Muscle of arm (tissue), 14 donors: Measurements from ENCODE around the gene SLA2. TPM values are rescaled to one million over a fixed set of nuclear protein-coding genes. Genes with fewer than 3 reads are reported as not detected.
"Not testable (repeated sequence)": the region's sequence is repeated elsewhere in the genome, so short reads cannot be mapped to it uniquely, and the experiment has no call there.

Source experiments
- DNase-seq: peaks from one replicate; pipeline ENCODE4 v3.0.0-alpha.2; 2013
- long read RNA-seq, 11 donors: transcript quantifications; one replicate each; lab custom pipeline, GENCODE V29; 2026
- polyA plus RNA-seq, 12 donors: library from polyadenylated mRNA; unstranded; fragments of 120-200 nt; gene quantifications; one replicate each; pipeline ENCODE4 v1.2.1, GENCODE V29; 2013; ENCODE audit not compliant: insufficient read length in 12 of 12

SLA2 gene, protein sequence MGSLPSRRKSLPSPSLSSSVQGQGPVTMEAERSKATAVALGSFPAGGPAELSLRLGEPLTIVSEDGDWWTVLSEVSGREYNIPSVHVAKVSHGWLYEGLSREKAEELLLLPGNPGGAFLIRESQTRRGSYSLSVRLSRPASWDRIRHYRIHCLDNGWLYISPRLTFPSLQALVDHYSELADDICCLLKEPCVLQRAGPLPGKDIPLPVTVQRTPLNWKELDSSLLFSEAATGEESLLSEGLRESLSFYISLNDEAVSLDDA
- under 1 TPM in 10 of 12 donors, not detected in 2; 0.20 to 0.63 (median 0.30) TPM for polyA plus RNA-seq
- long read RNA-seq, donor 1 = 0 reads
- long read RNA-seq, donor 2 = 0 reads
- long read RNA-seq, donor 3 = 0 reads
- long read RNA-seq, donor 4 = 0 reads
- long read RNA-seq, donor 5 = 0 reads
- long read RNA-seq, donor 6 = 0 reads
- long read RNA-seq, donor 7 = 0 reads
- long read RNA-seq, donor 8 = 0 reads
- long read RNA-seq, donor 9 = 0 reads
- long read RNA-seq, donor 10 = 0 reads
- long read RNA-seq, donor 11 = 0 reads

DNA sequence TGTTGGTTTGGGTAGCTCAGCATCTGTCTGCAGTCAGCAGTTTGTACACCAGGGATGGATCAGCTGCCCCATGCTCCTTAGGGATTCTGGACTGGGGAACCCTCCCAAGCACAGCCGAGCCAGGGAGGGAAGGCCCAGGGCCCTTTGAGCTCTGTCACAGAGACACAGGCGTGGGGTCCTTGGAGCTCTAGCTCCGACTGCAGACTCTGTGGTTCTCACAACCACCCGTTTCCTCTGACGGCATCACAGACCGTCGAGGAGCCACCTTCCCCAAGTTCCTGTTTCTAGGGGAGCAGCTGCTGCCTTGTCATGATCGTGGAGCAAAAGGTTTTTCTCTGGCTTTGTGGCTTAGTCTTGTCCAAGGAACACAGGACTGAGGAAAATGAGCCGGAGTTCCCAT lies at the start of gene SLA2:
Gene SLA2 (minus strand): TSS at position 199 of the 400 bp plus-strand sequence. CDS start 4,861 bp downstream, outside the sequence.
- DNase-seq = peak; percentile 7

DNA sequence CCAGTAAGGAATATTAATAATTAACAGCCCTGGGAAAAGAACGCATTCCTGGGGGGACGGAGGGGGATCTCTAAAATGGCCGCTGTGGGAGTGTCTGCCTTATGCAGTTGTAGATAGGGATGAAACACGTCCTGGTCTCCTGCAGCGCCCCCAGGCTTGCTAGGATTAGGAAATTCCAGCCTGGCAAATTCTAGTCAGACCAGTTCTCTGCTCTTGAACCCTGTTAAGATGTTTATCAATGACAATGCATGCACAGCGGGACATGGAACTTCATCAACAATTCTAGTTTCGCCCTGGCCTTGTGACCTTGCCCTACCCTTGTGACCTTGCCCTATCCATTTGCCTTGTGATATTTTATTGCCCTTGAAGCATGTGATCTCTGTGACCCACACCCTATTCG lies 49.5 kb upstream of the SLA2 start:
- DNase-seq = not testable (repeated sequence)

DNA sequence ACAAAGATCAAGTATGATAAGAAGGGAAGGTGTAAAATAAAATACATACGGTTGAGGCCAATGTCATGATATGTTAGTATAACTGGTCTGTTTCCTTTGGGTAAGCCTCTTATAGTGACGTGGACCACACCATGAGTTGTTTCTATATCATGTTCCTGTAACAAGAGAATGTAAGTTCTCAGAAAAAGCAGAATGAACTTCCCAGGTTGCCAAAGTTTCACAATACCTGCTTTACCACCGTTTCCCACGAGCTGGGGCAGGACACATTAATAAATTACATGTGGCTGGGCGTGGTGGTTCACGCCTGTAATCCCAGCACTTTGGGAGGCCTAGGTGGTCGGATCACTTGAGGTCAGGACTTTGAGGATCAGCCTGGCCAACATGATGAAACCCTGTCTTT lies 42.6 kb upstream of the SLA2 start:
- no peak for DNase-seq

DNA sequence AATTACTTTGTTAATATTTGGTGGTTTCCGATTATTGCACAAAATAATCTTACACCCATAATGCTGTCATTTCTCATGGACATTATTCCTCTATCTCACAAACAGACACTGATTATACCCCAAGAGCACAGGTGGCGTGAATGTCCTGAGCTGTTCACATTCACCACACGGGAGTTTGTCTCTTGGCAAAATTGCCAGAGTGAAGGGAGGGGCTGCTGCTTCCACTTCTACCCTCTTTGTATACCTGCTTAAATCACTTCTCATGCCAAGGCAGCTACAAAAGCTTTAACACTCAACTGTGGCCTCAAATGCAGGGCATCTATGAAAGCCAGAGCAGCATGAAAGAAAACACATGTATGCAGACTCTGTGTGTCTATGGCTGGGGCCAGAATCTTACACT lies 41.9 kb upstream of the SLA2 start:
- no peak for DNase-seq

DNA sequence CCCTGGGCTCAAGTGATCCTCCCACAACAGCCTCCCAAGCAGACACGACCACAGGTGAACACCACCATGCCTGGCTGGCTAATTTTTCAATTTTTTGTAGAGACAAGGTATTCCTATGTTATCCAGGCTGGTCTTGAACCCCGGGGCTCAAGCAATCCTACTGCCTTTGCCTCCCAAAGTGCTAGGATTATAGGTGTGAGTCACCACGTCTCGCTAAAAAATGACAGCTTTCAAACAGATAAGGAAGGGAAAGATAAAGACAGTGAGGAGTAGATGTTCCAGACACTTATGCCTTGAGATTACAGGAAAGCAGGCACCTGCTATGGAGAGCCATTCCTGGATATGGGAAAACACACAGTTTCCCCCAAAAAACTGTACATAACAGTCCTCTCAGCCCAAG lies 40.9 kb upstream of the SLA2 start:
- DNase-seq = no peak

DNA sequence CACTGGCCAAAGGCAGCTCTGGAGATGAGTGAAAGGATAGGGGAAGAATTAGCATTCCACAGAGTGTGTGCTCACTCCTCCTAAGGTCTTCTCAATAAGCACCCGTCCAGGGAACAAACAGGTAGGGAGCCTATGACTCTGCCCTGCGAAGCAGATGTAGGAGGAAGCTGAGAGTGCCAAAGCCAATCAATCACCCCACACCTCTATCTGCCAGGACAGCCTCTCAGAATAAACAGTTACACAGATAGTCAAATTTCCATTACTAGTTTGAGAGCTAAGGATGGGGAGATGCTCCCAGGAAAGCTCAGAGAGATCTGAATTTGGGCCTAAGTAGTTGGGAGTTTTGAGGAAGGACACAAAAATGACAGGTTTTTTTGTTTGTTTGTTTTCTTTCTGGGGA lies 40.5 kb upstream of the SLA2 start:
- no peak for DNase-seq

DNA sequence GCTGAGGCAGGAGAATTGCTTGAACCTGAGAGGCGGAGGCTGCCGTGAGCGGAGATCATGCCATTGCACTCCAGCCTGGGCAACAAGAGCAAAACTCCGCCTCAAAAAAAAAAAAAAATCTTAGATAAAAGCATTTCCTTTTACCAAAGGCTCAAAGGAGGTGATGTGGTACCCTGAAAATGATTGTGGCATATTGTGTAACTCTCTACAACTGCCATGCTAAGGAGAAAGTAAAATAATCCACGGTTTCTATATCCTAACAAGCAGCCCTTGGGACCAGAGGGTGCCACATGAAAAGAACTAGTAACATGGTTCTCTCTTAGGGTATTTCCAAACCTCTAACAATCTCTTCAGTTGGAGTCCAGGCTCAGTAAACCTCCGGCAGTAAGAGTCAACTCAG lies 38.8 kb upstream of the SLA2 start:
- DNase-seq = no peak

DNA sequence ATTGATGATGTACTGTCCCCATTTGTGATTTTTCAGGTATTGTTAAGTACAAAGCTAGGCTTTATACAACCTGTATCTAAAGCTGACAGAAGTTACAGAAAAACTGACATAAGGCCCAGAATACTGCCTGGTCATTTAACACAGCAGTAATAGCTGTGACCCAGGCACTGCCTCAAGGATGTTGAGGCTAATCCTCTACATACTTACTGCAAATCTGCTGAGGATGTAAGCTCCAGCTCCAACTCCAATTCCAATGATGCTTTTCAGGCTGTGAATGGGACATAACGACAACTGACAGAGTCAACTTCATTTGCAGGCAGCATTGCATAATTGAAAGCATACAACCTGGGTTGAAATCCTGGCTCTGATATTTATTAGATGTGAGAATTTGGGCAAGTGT lies 36.3 kb upstream of the SLA2 start:
- no peak for DNase-seq

DNA sequence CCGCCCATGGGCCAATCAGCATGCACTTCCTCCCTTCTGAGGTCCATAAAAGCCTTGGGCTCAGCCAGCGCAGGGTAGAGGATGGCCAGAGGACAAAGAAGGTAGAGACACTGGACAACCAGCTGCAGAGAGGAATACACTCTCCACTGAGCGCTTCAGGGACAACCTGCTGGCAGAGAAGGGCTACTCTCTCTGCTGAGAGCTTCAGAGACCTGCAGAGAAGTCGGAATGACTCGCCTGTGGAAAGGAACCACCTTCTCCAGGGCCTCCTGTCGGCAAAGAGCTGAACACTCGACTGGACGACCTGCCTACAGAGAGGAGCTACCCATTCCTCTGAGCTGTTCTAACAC lies 31.4 kb upstream of the SLA2 start:
- no peak for DNase-seq

DNA sequence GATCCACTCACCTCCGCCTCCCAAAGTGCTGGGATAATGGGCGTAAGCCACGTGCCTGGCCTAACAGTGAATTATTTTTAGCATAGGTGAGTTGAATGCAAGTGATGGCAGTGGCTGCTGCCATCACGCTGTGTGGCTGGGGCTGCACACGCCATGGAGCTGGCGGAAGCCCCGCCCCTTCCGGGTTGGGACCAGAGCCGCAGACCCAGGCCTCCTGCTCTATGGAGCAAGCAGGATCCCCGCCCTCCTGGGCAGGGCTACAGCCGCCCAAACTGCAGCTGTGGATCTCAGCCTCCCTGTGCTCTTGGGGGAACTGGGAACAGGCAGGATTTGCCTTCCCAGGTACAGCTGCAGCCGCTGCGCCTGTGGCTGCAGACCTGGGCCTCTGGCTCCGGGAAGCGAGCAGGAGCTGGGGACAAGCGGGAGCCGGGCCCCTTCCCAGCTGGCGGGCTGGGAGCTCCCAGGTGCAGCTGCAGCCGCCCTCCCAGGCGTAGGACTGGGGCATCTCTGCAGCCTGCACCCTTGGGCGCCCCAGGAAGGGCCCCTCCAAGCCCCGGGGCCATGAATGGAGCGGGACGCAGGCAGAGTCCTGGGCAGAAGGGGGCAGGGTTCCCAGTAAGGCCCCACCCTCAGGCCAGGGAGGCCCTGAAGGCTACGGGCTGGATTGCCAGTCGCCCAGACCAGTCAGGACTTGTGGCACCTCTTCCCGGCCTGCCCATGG lies 30.9 kb upstream of the SLA2 start:
- no peak for DNase-seq

DNA sequence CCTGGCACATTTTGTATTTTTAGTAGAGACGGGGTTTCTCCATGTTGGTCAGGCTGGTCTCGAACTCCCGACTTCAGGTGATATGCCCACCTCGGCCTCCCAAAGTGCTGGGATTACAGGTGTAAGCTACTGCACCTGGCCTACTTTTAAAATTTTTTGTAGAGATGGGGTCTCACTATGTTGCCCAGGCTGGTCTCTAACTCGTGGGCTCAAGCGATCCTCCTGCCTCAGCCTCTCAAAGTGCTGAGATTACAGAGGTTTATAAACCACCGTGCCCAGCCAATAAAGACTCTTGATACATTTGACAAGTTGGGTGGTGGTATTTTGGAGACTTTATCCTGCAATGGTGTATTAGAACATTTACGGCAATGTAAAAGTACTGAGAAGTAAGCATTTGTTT lies 29.5 kb upstream of the SLA2 start:
- not testable (repeated sequence) for DNase-seq

DNA sequence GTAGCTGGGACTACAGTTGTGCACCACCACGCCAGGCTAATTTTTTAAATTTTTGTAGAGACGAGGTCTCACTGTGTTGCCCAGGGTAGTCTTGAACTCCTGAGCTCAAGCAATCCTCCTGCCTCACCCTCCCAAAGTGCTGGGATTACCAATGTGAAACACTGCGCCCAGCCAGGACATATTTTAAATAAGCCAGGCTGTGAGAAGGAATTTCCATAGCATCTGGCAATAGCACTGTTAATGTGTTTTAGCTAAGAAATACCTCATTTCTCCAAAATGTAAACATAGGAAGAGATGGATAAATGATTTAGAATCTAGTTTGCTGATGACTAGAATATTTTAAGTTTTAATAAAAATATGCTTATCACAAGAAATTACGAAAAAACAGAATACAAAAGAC lies 27.0 kb upstream of the SLA2 start:
- no peak for DNase-seq

DNA sequence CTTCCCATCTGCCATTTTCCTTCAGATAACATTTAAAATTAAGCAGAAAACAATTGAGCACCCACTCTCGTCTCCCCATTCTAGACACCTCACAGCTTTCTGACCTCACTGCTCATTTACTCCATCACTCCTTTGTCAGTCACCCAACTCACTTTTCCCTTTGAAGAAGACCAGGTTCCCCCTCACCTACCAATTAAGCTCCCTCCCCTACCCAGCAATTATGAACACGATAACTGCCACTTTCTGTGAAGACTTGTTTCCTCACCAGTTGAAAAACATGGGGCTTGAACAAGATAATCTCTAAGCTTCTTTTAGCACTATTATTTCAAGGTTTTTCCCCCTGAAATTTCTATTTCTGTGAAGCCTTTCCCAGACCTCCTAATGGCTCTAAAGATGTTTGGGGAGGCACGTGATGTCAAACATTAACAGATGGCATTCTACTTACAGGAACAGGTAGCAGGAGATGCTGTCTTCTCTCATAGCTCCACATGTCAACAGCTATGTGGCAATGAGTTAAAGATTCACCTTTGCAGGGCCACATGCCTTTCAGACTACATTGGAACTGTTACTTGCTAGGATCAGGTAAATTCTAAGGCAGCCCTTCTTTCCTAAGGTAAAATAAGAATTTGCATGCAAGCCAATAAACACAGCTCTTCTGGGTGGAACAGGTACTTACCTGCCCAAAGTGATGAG lies 24.8 kb upstream of the SLA2 start:
- DNase-seq = no peak

DNA sequence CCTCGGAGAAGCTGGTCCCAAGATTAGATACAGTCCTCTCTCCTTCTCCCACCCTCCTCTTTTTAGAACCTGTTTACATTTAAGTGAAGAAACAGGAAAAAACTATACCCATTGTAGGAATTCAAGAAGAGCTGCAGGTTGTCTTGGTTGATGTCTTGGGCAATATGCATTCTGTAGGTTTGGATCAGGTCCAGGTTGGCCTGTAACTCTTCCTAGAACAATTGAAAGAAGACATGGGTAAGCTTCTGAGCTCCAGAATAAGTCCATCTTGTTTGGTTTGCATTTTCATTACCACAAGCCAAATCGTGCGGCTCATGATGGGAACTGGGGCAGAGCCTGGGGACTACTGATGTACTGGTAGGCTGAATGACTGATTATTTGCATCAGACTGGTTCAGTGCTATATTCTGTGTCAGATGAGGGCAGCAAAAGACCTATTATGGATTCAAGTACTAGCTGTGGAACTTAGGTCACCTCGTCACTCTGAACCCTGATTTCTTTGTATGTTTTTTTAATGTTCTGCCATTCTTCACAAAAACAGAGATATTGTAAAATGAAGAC lies 20.3 kb upstream of the SLA2 start:
- peak; percentile 20 for DNase-seq

DNA sequence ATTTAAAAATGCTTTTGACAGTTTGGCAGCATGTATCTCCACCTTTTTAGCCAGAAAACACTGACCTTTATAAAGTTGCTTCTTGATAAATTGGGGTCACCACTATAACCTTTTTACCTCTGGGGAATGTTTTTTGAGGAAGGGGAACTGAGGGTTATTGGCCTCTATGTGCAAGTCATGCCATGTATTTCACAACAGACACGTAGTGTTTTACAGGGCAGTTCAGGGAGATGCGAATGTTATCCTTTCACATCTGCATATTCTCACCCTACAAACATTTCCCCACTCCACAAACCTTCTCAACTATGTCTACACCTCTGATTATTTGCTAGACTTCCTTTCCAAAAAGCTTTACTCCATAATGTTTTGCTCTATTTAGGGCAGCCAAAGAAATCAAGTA lies 17.0 kb upstream of the SLA2 start:
- no peak for DNase-seq

DNA sequence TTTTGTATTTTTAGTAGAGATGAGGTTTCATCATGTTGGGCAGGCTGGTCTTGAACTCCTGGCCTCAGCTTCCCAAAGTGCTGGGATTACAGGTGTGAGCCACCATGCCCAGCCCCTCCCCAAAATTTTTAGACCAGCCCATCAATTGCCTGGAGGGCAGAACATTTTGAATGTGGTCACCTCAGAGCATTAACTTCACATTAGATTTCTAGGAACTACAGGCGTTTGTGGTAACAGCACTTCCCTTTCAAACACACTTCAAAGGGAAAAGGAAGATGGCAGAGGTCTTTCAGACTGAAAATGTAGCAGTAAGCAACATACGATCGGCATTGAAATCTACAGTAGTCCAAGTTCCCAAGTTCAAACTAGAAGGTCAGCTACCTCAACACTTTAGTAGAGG lies 12.3 kb upstream of the SLA2 start:
- no peak for DNase-seq

DNA sequence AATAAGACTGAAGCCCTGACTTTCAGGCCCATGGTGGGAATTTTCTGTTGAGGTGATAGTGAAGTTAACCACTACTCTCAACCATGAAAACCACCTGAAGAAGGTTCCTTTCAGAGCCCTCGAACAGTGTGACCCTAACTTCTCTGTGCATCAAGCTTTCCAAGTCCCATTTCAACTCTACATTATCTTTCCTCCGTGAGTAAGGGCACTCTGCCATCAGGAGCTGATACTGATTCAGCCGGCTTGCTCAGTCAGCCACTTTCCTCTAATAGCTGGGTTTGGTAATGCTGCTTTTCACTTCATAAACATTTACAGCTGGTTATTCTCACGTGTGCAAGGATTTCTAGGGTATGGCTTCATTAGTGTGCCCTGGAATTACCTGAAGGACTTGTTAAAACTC lies 10.7 kb upstream of the SLA2 start:
- no peak for DNase-seq

DNA sequence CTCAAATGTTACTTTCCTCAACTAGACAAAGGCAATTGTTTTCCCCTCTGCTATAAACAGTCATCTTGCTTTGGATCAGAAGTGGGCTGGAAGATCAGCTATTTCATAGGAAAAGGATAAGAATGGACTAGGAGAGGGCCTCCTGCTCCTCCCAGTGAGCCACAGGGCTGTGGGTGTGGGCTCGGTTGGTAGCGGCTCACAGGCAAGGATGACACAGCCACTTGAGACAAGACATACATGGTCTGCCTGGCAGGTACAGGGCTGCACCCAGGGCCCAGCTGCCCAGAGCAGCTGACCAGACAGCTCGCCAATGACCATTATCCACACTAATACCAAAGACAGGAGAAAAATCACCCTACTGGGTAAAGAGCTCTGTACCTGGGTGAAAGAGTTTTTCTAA lies 9.0 kb upstream of the SLA2 start:
- no peak for DNase-seq

DNA sequence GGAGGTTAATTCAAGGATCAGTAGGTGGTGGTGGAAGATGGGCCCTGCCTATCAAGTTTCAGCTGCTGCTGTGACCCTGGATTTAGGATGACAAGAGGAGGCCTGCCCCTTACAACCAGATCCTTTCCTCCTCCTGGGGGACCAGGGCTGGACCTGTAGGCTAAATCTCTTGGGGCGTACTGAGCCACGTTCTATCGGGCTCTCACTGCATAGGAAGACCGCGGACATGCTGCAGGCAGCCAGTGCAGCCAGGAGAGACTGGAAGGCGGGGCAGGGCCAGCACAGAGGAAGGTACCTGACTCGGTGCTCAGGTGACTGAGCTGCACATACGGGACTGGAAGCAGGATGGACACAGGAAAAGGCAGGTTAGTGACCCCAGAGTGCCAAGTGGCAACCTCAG lies 8.5 kb upstream of the SLA2 start:
- no peak for DNase-seq

DNA sequence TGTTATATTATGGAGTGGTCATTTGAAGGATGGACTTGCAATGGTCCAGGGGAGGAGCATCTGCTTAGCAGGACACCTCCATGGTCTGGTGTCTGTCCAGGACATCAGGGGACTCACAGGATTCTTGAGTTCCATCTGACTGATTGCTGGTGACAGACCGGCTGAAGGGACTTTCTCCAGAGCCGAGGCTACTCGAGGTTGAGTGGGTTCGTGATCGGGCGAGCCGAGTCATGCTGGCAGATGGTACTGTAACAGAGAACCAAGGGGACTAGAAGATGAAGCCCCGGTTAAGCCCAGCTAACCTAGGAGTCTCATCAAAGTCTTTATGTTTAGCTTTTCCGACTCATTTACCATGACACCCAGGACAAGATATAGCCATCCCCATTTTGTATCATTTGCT lies 7.5 kb upstream of the SLA2 start:
- no peak for DNase-seq

DNA sequence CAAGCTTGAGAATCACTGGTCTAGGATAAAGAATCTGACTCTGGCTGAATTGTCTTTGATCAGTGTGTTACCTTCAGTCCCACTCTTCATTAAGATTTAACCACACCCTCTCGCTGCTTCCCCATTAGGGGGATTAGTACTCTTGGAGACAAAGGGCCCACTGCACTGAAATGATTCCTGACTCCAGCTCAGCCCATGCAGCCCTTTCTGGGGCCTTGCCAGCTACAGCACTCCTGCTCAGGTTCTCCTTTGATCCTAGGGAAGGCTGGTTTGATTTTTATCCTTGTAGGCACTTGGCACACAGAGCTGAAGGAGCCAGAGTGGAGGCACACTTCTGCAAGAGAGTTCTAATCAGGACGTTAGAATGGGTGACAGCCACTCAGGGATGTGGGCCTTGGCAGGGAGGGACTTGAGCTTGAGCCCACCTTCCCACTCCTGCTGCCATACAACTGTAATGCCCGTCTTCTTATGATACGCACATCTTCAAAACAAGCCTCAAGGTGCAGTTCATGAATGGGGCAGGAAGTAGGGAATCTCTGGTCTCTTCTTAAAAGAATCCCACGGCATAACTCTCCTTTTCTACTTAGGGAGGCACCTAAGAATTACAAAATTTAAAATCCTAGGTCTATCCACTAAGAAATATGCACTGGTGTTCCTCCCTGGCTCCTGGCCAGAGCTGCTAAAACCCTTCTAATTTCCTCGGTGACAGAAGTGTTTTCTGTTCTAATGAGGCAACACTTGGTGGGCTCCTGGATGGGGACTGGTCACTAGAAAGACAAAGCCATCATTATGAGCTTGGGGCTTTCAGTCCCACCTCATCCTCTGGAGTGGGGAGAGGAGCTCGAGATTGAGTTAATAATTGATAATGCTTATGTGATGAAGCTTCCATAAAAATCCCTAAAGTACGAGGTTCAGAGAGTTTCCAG lies 1.5 kb upstream of the SLA2 start:
- no peak for DNase-seq
